Endothelial cell of umbilical vein (primary cell): ENCODE results near the gene GPR22. TPM values are rescaled to one million over a fixed set of nuclear protein-coding genes. Genes with fewer than 3 reads are reported as not detected.

Experiments
- BruUV-seq: library from RNA; stranded (reverse); fragments of 400-500 nt; replicated peaks from 2 replicates; lab custom pipeline; 2021; lab: Mats Ljungman, UMichigan
- CTCF ChIA-PET: fragments of 300-600, 350-600 bp; sonication (Branson Sonifier 250); formaldehyde crosslinking; loops from one replicate; lab custom pipeline; 2021; ENCODE audit warnings: antibody characterized with exemption, inconsistent platforms; lab: Charles Lee
- POLR2A ChIA-PET: fragments of 300-600, 350-600 bp; sonication (Branson Sonifier 250); formaldehyde crosslinking; loops from one replicate; lab custom pipeline; 2021; ENCODE audit warnings: antibody characterized with exemption, inconsistent platforms; lab: Charles Lee
- DNase-seq: peaks from one replicate; pipeline ENCODE4 v3.0.0-alpha.2; 2011; ENCODE audit warnings: low read depth, low spot score
- FAIRE-seq: peaks from 2 replicates; lab custom pipeline; 2011; peaks lifted over from hg19 to GRCh38; lab: Jason Lieb, UNC
- H2AFZ ChIP-seq: 2 replicates; pipeline ENCODE4 v1.6.0; 2012; ENCODE audit warnings: low read depth, low read length, control low read depth, inconsistent platforms
- H3K27ac ChIP-seq: 2 replicates; pipeline ENCODE4 v1.5.1; 2011; ENCODE audit warnings: low read depth, mild to moderate bottlenecking, control low read depth, low read length, moderate library complexity; ENCODE audit not compliant: insufficient read depth
- H3K27me3 ChIP-seq, 2 experiments: 2 replicates each; pipeline versions ENCODE4 v1.6.0 to v1.6.1; 2011; ENCODE audit warnings: low read length in 2 of 2, mixed read lengths in 1 of 2; ENCODE audit not compliant: control insufficient read depth in 2 of 2, insufficient read depth in 2 of 2
- H3K36me3 ChIP-seq, 2 experiments: 2 replicates in 1 of 2; 3 replicates in 1 of 2; pipeline ENCODE4 v1.5.1; 2011; ENCODE audit warnings: low read length in 2 of 2, mild to moderate bottlenecking in 1 of 2, moderate library complexity in 1 of 2; ENCODE audit not compliant: control insufficient read depth in 2 of 2, insufficient read depth in 2 of 2; ENCODE audit errors: extremely low read depth in 1 of 2
- H3K4me1 ChIP-seq: 3 replicates; pipeline ENCODE4 v1.5.1; 2011; ENCODE audit warnings: mild to moderate bottlenecking, low read length; ENCODE audit not compliant: control insufficient read depth, insufficient read depth; ENCODE audit errors: extremely low read depth
- H3K4me2 ChIP-seq: 2 replicates; pipeline ENCODE4 v1.6.1; 2011; ENCODE audit warnings: low read length, control low read depth, mixed read lengths; ENCODE audit not compliant: insufficient read depth
- H3K4me3 ChIP-seq, 3 experiments: fragments of 200-600 bp in 1 of 3; sonication (generic), shearing (Covaris generic) in 1 of 3; replicated peaks in 1 of 3; 2 replicates each; pipeline ENCODE4 v1.5.1; 2011 to 2016; ENCODE audit warnings: control low read depth in 3 of 3, low read length in 3 of 3, mild to moderate bottlenecking in 2 of 3, inconsistent platforms in 1 of 3, low read depth in 1 of 3, moderate library complexity in 1 of 3; ENCODE audit not compliant: insufficient read depth in 1 of 3
- H3K79me2 ChIP-seq: 2 replicates; pipeline ENCODE4 v1.6.0; 2012; ENCODE audit warnings: low read length, inconsistent platforms; ENCODE audit not compliant: control insufficient read depth, insufficient read depth
- H3K9ac ChIP-seq: replicated peaks from 2 replicates; pipeline ENCODE3; 2011; ENCODE audit warnings: low read length, control low read depth; ENCODE audit not compliant: insufficient read depth; ENCODE audit errors: extremely low read depth
- H3K9me1 ChIP-seq: replicated peaks from 3 replicates; pipeline ENCODE4 v1.6.0; 2011; ENCODE audit warnings: mild to moderate bottlenecking, low read length; ENCODE audit not compliant: control insufficient read depth, insufficient read depth; ENCODE audit errors: extremely low read depth
- H3K9me3 ChIP-seq: replicated peaks from 2 replicates; pipeline ENCODE4 v1.5.1; 2012; ENCODE audit warnings: low read length, inconsistent platforms; ENCODE audit not compliant: control insufficient read depth, insufficient read depth
- H4K20me1 ChIP-seq: replicated peaks from 2 replicates; pipeline ENCODE3; 2011; ENCODE audit warnings: mild to moderate bottlenecking, low read length; ENCODE audit not compliant: control insufficient read depth, insufficient read depth; ENCODE audit errors: extremely low read depth
- EZH2 ChIP-seq: IDR thresholded peaks from 2 replicates; pipeline ENCODE4 v1.6.1; 2012; ENCODE audit warnings: borderline replicate concordance, low read depth, mild to moderate bottlenecking, moderate library complexity, low read length, inconsistent platforms; ENCODE audit not compliant: severe bottlenecking
- FOS ChIP-seq: IDR thresholded peaks from 2 replicates; pipeline ENCODE4 v1.6.1; 2011; ENCODE audit warnings: mild to moderate bottlenecking, low read length, moderate library complexity, borderline replicate concordance; ENCODE audit not compliant: insufficient read depth
- GATA2 ChIP-seq: IDR thresholded peaks from 2 replicates; pipeline ENCODE4 v1.7.0; 2011; ENCODE audit warnings: low read depth, mild to moderate bottlenecking, moderate library complexity, mixed read lengths, low read length; ENCODE audit not compliant: insufficient read length, insufficient read depth
- JUN ChIP-seq: IDR thresholded peaks from 2 replicates; pipeline ENCODE4 v1.6.1; 2011; ENCODE audit warnings: borderline replicate concordance, low read depth; ENCODE audit not compliant: insufficient read length, insufficient read depth
- MYC ChIP-seq: IDR thresholded peaks from one replicate; pipeline ENCODE4 v1.6.1; 2011; ENCODE audit warnings: mild to moderate bottlenecking, low read depth, low read length
- POLR2A ChIP-seq: IDR thresholded peaks from 2 replicates; pipeline ENCODE4 v1.6.1; 2012; ENCODE audit warnings: low read depth, mild to moderate bottlenecking, control low read depth, low read length
- POLR2AphosphoS5 ChIP-seq: IDR thresholded peaks from 2 replicates; pipeline ENCODE4 v1.6.1; 2012; ENCODE audit warnings: low read depth, mild to moderate bottlenecking, control low read depth, low read length, moderate library complexity; ENCODE audit not compliant: insufficient read depth
- dilution Hi-C: fragments of 300-500 bp; cut with MboI; formaldehyde crosslinking; loops from one replicate; pipeline ENCODE4 v1.15.0; 2019; ENCODE audit warnings: low sequenced_read_pairs; ENCODE audit not compliant: extremely low pct_ligation_motif_present
- intact Hi-C: fragments of 100-400 bp; cut with micrococcal nuclease; formaldehyde crosslinking; loops from one replicate; pipeline ENCODE4 v1.10.0; 2022
- polyA plus RNA-seq, 4 experiments: library from polyadenylated mRNA; depleted of rRNA in 3 of 4; stranded (reverse) in 3 of 4; unstranded in 1 of 4; fragments of >200 nt; gene quantifications; 2 replicates each; pipeline versions ENCODE4 v1.2.1 to v1.2.3, GENCODE V29; 2011 to 2012; ENCODE audit warnings: missing spikeins in 1 of 4
- total RNA-seq: library from RNA; stranded (reverse); gene quantifications from 2 replicates; pipeline ENCODE4 v1.2.3, GENCODE V29; 2021
- TF ChIP-seq, protein P1 (sequence below): IDR thresholded peaks from 2 replicates; pipeline ENCODE4 v1.6.1; 2011; ENCODE audit not compliant: insufficient read depth, insufficient read length
- TF ChIP-seq, protein P2 (sequence below), 2 donors: IDR thresholded peaks; 1 replicate in 1 of 2; 2 replicates in 1 of 2; pipeline ENCODE4 v1.5.1; 2011; ENCODE audit warnings: low read length in 2 of 2, mild to moderate bottlenecking in 2 of 2, moderate library complexity in 2 of 2, control low read depth in 1 of 2, inconsistent platforms in 1 of 2, low read depth in 1 of 2; ENCODE audit not compliant: insufficient read depth in 1 of 2; ENCODE audit errors: extremely low read depth in 1 of 2

Gene GPR22
- total and polyA plus RNA-seq, 2 donors (not counting 3 experiments of a cell fraction or from before 2014, with no cell fraction given) = not detected

DNA sequence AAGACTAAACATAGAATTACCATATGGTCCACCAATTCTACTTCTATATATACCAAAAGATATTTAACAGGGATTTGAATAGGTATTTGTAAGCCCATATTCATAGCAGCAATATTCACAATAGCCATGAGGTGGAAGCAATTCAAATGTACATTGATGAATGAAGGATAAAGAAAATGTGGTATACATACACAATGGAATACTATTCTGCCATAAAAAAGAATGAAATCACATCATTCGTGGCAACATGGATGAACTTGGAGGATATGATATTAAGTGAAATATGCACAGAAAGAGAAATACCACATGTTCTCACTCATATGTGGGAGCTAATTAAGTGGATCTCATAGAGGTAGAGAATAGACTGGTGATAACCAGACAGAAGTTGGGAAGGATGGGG lies 34.1 kb upstream of the GPR22 start:
- Histone ChIP-seq H3K4me3 (no peak overlapping the region), H3K4me2 (no peak overlapping the region), H3K9me1 (no peaks in the 10 kb centered on the region), H3K27me3 (no peaks in the 10 kb centered on the region), H3K27ac (no peak overlapping the region), H3K36me3 (no peaks in the 10 kb centered on the region), H3K4me1 (no peaks in the 10 kb centered on the region), H4K20me1 (no peaks in the 10 kb centered on the region), H3K9ac (no peak overlapping the region), H2AFZ (no peak overlapping the region), H3K79me2 (no peaks in the 10 kb centered on the region), H3K9me3 (no peaks in the 10 kb centered on the region)
- BruUV-seq = no TSS peak
- no peak for FAIRE-seq
- TF ChIP-seq FOS = no peak
- TF ChIP-seq MYC = no peak
- TF ChIP-seq JUN = no peak
- no peak for TF ChIP-seq GATA2
- TF ChIP-seq, protein P1, sequence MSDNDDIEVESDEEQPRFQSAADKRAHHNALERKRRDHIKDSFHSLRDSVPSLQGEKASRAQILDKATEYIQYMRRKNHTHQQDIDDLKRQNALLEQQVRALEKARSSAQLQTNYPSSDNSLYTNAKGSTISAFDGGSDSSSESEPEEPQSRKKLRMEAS = no peak
- TF ChIP-seq POLR2A = no peak
- no peak for TF ChIP-seq POLR2AphosphoS5
- TF ChIP-seq, protein P2, sequence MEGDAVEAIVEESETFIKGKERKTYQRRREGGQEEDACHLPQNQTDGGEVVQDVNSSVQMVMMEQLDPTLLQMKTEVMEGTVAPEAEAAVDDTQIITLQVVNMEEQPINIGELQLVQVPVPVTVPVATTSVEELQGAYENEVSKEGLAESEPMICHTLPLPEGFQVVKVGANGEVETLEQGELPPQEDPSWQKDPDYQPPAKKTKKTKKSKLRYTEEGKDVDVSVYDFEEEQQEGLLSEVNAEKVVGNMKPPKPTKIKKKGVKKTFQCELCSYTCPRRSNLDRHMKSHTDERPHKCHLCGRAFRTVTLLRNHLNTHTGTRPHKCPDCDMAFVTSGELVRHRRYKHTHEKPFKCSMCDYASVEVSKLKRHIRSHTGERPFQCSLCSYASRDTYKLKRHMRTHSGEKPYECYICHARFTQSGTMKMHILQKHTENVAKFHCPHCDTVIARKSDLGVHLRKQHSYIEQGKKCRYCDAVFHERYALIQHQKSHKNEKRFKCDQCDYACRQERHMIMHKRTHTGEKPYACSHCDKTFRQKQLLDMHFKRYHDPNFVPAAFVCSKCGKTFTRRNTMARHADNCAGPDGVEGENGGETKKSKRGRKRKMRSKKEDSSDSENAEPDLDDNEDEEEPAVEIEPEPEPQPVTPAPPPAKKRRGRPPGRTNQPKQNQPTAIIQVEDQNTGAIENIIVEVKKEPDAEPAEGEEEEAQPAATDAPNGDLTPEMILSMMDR (IDR thresholded peaks at IDR 0.05; ENCODE audit: extremely low read depth in 1 of 2, insufficient read depth in 1 of 2, low read depth in 1 of 2, low read length in 2 of 2) = no peak
- no peak for TF ChIP-seq EZH2
- ChIA-PET CTCF (interaction anchor here (1.2 kb wide), 1 partner anchor 34 kb away, joined by 3 read pairs; no protein-coding TSS in a partner anchor), POLR2A (no interaction called here)
- no peak for DNase-seq
- intact Hi-C loops (no loop called here), dilution Hi-C loops (no loop called here)
